Keratinocyte (primary cell): ENCODE measurements around the gene STAT3.

Experiments
- EZH2 ChIP-seq: IDR thresholded peaks from one replicate; pipeline ENCODE4 v1.6.1; 2012; ENCODE audit warnings: inconsistent platforms, mild to moderate bottlenecking, low read length, moderate library complexity
- TF ChIP-seq, protein P1 (sequence below), 3 experiments: IDR thresholded peaks in 1 of 3; conservative IDR thresholded peaks in 1 of 3; optimal IDR thresholded peaks in 1 of 3; 2 replicates in 2 of 3; 3 replicates in 1 of 3; pipeline versions ENCODE3 to v1.5.1; 2011; ENCODE audit warnings: low read length in 3 of 3, mild to moderate bottlenecking in 3 of 3, moderate library complexity in 2 of 3, control low read depth in 1 of 3, inconsistent platforms in 1 of 3; ENCODE audit not compliant: insufficient read depth in 2 of 3; ENCODE audit errors: extremely low read depth in 1 of 3

DNA sequence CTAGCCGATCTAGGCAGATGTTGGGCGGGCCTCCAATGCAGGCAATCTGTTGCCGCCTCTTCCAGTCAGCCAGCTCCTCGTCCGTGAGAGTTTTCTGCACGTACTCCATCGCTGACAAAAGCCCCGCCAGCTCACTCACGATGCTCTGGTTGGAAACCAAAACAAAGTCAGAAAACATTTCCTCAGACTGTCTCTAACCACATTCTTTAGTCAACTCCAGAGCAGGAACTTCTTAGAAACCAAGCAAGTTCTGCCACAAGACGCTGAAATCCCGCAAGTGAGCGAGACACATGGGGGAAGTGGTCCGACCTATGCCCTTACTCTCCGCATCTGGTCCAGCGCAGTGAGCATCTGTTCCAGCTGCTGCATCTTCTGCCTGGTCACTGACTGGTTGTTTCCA, 50.8 kb downstream of the STAT3 start:
- TF ChIP-seq, protein P1, sequence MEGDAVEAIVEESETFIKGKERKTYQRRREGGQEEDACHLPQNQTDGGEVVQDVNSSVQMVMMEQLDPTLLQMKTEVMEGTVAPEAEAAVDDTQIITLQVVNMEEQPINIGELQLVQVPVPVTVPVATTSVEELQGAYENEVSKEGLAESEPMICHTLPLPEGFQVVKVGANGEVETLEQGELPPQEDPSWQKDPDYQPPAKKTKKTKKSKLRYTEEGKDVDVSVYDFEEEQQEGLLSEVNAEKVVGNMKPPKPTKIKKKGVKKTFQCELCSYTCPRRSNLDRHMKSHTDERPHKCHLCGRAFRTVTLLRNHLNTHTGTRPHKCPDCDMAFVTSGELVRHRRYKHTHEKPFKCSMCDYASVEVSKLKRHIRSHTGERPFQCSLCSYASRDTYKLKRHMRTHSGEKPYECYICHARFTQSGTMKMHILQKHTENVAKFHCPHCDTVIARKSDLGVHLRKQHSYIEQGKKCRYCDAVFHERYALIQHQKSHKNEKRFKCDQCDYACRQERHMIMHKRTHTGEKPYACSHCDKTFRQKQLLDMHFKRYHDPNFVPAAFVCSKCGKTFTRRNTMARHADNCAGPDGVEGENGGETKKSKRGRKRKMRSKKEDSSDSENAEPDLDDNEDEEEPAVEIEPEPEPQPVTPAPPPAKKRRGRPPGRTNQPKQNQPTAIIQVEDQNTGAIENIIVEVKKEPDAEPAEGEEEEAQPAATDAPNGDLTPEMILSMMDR (optimal IDR thresholded peaks at IDR 0.05 in 1 of 3, IDR thresholded peaks at IDR 0.05 in 1 of 3, conservative IDR thresholded peaks at IDR 0.05 in 1 of 3; ENCODE audit: extremely low read depth in 1 of 3, insufficient read depth in 2 of 3, low read length in 3 of 3): no peak
- no peak for TF ChIP-seq EZH2
